A673 (cell line): ENCODE measurements around the gene SRRM4. TPM values are rescaled to one million over a fixed set of nuclear protein-coding genes. Genes with fewer than 3 reads are reported as not detected.

Experiments
- BruUV-seq: library from RNA; stranded (reverse); fragments of 400-500 nt; replicated peaks from 2 replicates; lab custom pipeline; 2021; lab: Mats Ljungman, UMichigan
- CTCF ChIA-PET: fragments of 300-600 bp; sonication (Branson Sonifier 250); formaldehyde crosslinking; loops from one replicate; lab custom pipeline; 2022; ENCODE audit warnings: antibody characterized with exemption; lab: Charles Lee
- POLR2A ChIA-PET: fragments of 300-600 bp; sonication (Branson Sonifier 250); formaldehyde crosslinking; loops from one replicate; lab custom pipeline; 2022; ENCODE audit warnings: antibody characterized with exemption; ENCODE audit not compliant: low non-redundant PET; lab: Charles Lee
- DNase-seq: peaks from one replicate; pipeline ENCODE4 v3.0.0-alpha.2; 2015; ENCODE audit warnings: low spot score
- H3K27ac ChIP-seq: fragments of 200-600 bp; sonication (generic); 2 replicates; pipeline ENCODE4 v1.5.1; 2016; ENCODE audit warnings: mixed run types, low read depth, mild to moderate bottlenecking, mixed read lengths, antibody characterized with exemption, low read length; ENCODE audit not compliant: poor library complexity, severe bottlenecking
- H3K27me3 ChIP-seq: fragments of 200-600 bp; sonication (generic); replicated peaks from 2 replicates; pipeline ENCODE4 v1.6.1; 2017; ENCODE audit warnings: mixed run types, low read depth, mild to moderate bottlenecking, mixed read lengths, antibody characterized with exemption, low read length; ENCODE audit not compliant: insufficient read depth, poor library complexity
- H3K36me3 ChIP-seq: fragments of 200-600 bp; sonication (generic); 2 replicates; pipeline ENCODE4 v1.6.1; 2016; ENCODE audit warnings: mixed run types, mild to moderate bottlenecking, mixed read lengths, antibody characterized with exemption, low read length; ENCODE audit not compliant: insufficient read depth, poor library complexity, severe bottlenecking
- H3K4me1 ChIP-seq: fragments of 200-600 bp; sonication (generic); 2 replicates; pipeline ENCODE4 v1.6.1; 2017; ENCODE audit warnings: mixed run types, mild to moderate bottlenecking, mixed read lengths, antibody characterized with exemption, low read length; ENCODE audit not compliant: insufficient read depth, poor library complexity, severe bottlenecking
- H3K4me3 ChIP-seq: fragments of 200-600 bp; sonication (generic); 2 replicates; pipeline ENCODE4 v1.5.1; 2016; ENCODE audit warnings: low read depth, mixed run types, mild to moderate bottlenecking, mixed read lengths, low read length; ENCODE audit not compliant: poor library complexity, severe bottlenecking
- H3K9me3 ChIP-seq: fragments of 200-600 bp; sonication (generic); 2 replicates; pipeline ENCODE4 v1.6.1; 2016; ENCODE audit warnings: mixed run types, low read depth, mild to moderate bottlenecking, mixed read lengths, antibody characterized with exemption, low read length; ENCODE audit not compliant: poor library complexity, severe bottlenecking
- EZH2 ChIP-seq: fragments of 200-600 bp; sonication (generic); IDR thresholded peaks from 2 replicates; pipeline ENCODE4 v1.6.1; 2017; ENCODE audit warnings: borderline replicate concordance, low read depth, mild to moderate bottlenecking, mixed read lengths, antibody characterized with exemption, low read length; ENCODE audit not compliant: poor library complexity, severe bottlenecking
- intact Hi-C: fragments of 100-400 bp; cut with micrococcal nuclease; formaldehyde crosslinking; loops from one replicate; pipeline ENCODE4 v1.10.0; 2022; ENCODE audit not compliant: unreplicated experiment
- total RNA-seq: library from RNA; stranded (reverse); gene quantifications from 2 replicates; pipeline ENCODE4 v1.2.3, GENCODE V29; 2021
- TF ChIP-seq, protein P1 (sequence below): fragments of 300-800, 200-600 bp; sonication (generic); conservative IDR thresholded peaks from 2 replicates; pipeline ENCODE4 v1.5.1; 2017; ENCODE audit warnings: low read depth, mild to moderate bottlenecking, antibody characterized with exemption, low read length, moderate library complexity, mixed read lengths

SRRM4 gene
- total RNA-seq, 1 experiment from 2014 or later, result not detected

DNA sequence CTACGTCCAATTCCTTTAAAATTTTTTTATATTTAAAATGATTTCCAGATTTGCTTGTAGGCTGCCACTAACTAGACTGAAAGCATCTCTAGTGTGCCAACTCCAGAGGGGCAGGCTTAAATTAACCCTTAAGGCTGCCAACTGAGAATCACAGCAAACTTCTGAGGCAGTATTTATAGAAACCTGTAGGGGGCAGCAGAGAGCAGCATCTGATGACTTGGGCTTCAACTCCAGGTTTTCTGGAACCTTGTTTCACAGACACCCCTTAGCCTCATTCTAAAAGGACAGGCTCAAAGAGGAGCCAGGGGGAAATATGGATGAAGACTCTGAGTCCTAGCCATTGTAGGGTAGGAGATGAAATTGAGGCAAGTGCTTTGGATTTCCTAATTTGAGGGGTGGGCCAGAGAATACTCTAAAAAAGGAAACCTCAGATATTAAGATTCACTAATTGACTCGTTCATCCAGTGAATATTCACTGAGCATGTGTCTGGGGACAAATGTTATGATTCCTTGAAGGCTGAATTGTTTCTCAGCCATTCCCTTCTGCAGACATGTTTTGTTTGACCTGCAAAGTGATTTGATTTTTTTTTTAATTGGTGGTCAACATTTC is 134.1 kb downstream of the SRRM4 start:
- Histone ChIP-seq H3K27me3 (peaks cover 31% of the 10 kb centered on the region), H3K36me3 (no peaks in the 10 kb centered on the region), H3K4me1 (no peaks in the 10 kb centered on the region), H3K4me3 (no peak overlapping the region), H3K27ac (no peak overlapping the region), H3K9me3 (no peaks in the 10 kb centered on the region)
- ChIA-PET CTCF (interaction anchor here (0.6 kb wide), 1 partner anchor 1270 kb away, joined by 3 read pairs; no protein-coding TSS in a partner anchor), POLR2A (no interaction called here)
- intact Hi-C loops, result loop anchor here (2.0 to 10.0 kb wide), 2 partner anchors 297 to 429 kb away; no protein-coding TSS in a partner anchor
- TF ChIP-seq EZH2, result no peak
- TF ChIP-seq, protein P1, sequence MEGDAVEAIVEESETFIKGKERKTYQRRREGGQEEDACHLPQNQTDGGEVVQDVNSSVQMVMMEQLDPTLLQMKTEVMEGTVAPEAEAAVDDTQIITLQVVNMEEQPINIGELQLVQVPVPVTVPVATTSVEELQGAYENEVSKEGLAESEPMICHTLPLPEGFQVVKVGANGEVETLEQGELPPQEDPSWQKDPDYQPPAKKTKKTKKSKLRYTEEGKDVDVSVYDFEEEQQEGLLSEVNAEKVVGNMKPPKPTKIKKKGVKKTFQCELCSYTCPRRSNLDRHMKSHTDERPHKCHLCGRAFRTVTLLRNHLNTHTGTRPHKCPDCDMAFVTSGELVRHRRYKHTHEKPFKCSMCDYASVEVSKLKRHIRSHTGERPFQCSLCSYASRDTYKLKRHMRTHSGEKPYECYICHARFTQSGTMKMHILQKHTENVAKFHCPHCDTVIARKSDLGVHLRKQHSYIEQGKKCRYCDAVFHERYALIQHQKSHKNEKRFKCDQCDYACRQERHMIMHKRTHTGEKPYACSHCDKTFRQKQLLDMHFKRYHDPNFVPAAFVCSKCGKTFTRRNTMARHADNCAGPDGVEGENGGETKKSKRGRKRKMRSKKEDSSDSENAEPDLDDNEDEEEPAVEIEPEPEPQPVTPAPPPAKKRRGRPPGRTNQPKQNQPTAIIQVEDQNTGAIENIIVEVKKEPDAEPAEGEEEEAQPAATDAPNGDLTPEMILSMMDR, result peak; percentile 89
- peak; percentile 66 for DNase-seq
- no TSS peak for BruUV-seq

DNA sequence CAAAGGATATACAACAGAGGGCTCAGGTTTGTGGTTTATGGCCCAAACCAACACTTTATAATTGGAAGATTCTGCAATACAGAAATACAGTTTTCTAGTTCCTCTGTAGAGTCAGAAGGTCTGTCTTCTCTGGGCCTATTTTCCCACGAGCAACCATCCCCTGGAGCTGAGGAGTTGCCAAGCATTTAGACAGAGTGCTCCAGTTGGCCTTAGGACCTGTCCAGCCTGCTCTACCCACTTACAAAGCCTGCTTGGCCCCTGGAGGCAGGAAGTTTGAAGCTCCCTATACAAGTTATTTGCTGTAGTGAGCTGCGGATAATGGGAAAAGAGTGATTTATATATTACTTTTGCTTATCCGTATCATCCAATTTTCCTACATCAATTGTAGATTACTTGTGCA is 136.6 kb downstream of the SRRM4 start:
- no peaks in the 10 kb centered on the region for H3K36me3 ChIP-seq
- no peak overlapping the region for H3K27ac ChIP-seq
- ChIA-PET CTCF (no interaction called here), POLR2A (no interaction called here)
- no peaks in the 10 kb centered on the region for H3K9me3 ChIP-seq
- H3K4me3 ChIP-seq, result no peak overlapping the region
- BruUV-seq, result no TSS peak
- intact Hi-C loops, result loop anchor here (10.0 kb wide), 1 partner anchor 427 kb away; no protein-coding TSS in a partner anchor
- no peak for DNase-seq
- H3K27me3 ChIP-seq, result peaks cover 42% of the 10 kb centered on the region
- no peaks in the 10 kb centered on the region for H3K4me1 ChIP-seq
- TF ChIP-seq, protein P1, result no peak
- no peak for TF ChIP-seq EZH2

DNA sequence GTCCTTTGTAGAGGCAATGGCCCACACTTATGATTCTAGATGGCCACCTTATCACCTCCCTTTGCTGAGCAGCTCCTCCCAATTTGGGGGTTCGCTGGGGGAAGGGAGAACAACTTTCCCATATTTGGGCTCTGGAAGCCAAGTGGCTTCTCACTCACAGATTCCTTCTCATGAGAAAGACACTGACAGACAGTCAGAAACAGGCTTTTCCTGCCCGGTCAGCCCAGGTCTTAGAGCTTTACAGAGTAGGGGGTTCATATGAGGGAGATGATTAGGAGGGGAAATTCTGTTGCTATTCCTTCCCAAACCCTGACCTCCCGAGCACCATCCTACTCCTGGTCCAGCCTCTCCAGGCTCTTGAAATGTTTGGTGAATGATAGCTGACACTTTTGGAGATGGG is 137.3 kb downstream of the SRRM4 start:
- H3K27me3 ChIP-seq, result peaks cover 39% of the 10 kb centered on the region
- no peaks in the 10 kb centered on the region for H3K9me3 ChIP-seq
- TF ChIP-seq, protein P1, result no peak
- TF ChIP-seq EZH2, result no peak
- no peak overlapping the region for H3K27ac ChIP-seq
- H3K36me3 ChIP-seq, result no peaks in the 10 kb centered on the region
- ChIA-PET CTCF (no interaction called here), POLR2A (no interaction called here)
- intact Hi-C loops, result loop anchor here (10.0 kb wide), 1 partner anchor 426 kb away; no protein-coding TSS in a partner anchor
- no TSS peak for BruUV-seq
- H3K4me3 ChIP-seq, result no peak overlapping the region
- DNase-seq, result no peak
- H3K4me1 ChIP-seq, result no peaks in the 10 kb centered on the region
